Prostate gland (tissue), 2 donors: ENCODE measurements around the gene ARHGAP5. TPM values are rescaled to one million over a fixed set of nuclear protein-coding genes. Genes with fewer than 3 reads are reported as not detected.

Experiments used
- DNase-seq: peaks from one replicate; pipeline ENCODE4 v3.0.0-alpha.2; 2019; ENCODE audit warnings: low spot score
- H3K27ac ChIP-seq, 2 donors: fragments of 200-600 bp; sonication (generic); 2 replicates each; pipeline ENCODE4 v1.5.1; 2017 to 2019
- H3K27me3 ChIP-seq: fragments of 200-600 bp; sonication (generic); replicated peaks from 2 replicates; pipeline ENCODE4 v1.5.1; 2019; ENCODE audit not compliant: insufficient read depth
- H3K36me3 ChIP-seq, 2 donors: fragments of 200-600 bp; sonication (generic); 1 replicate in 1 of 2; 2 replicates in 1 of 2; pipeline versions ENCODE4 v1.5.1 to v1.8.1; 2017 to 2019
- H3K4me1 ChIP-seq: fragments of 200-600 bp; sonication (generic); replicated peaks from 2 replicates; pipeline ENCODE4 v1.5.1; 2019
- H3K4me3 ChIP-seq, 2 donors: fragments of 200-600 bp; sonication (generic); 2 replicates each; pipeline ENCODE4 v1.5.1; 2017 to 2019
- H3K9me3 ChIP-seq: fragments of 200-600 bp; sonication (generic); 2 replicates; pipeline ENCODE4 v1.5.1; 2017
- CTCF ChIP-seq, 4 experiments: fragments of 200-600 bp in 2 of 4; fragments of 450-650 bp in 2 of 4; sonication (generic) in 2 of 4; IDR thresholded peaks; 1 replicate in 3 of 4; 2 replicates in 1 of 4; pipeline ENCODE4 v1.5.1; 2016 to 2019; ENCODE audit warnings: antibody characterized with exemption in 4 of 4, mild to moderate bottlenecking in 2 of 4, moderate library complexity in 2 of 4
- POLR2A ChIP-seq: fragments of 450-650 bp; IDR thresholded peaks from one replicate; pipeline ENCODE4 v1.6.1; 2016; ENCODE audit warnings: antibody characterized with exemption, mild to moderate bottlenecking
- POLR2AphosphoS5 ChIP-seq: sonication (generic); formaldehyde crosslinking; IDR thresholded peaks from one replicate; pipeline ENCODE4 v1.6.1; 2017; ENCODE audit warnings: antibody characterized with exemption
- WGBS: methylation state at CpG from one replicate; pipeline ENCODE4 v1.1.5; 2018; 5-methylcytosine and 5-hydroxymethylcytosine counted together
- intact Hi-C: fragments of 100-400 bp; cut with DNase I; formaldehyde crosslinking; loops from one replicate; pipeline ENCODE4 v1.14.2; 2022
- total RNA-seq, 2 donors: library from RNA; depleted of rRNA; stranded (reverse); fragments of >200 nt; gene quantifications; one replicate each; pipeline ENCODE4 v1.1.0, GENCODE V29; 2016

The ARHGAP5 gene
- total RNA-seq, 2 donors from 2014 or later, result 83.3 to 112 TPM

- Histone ChIP-seq H3K27me3 (no peaks in the 10 kb centered on the region), H3K4me3 (no peak overlapping the region), H3K9me3 (no peaks in the 10 kb centered on the region), H3K36me3 (no peaks in the 10 kb centered on the region), H3K4me1 (no peaks in the 10 kb centered on the region), H3K27ac (no peak overlapping the region)
- WGBS, result 100% methylated on average over 1 of the region's 1 CpG
- DNase-seq, result no peak
- TF ChIP-seq POLR2A, result no peak
- TF ChIP-seq CTCF (IDR thresholded peaks at IDR 0.05), result no peak
- no peak for TF ChIP-seq POLR2AphosphoS5
- intact Hi-C loops, result no loop called here
Measured at GRCh38 chr14:32137892-32138291, 60.8 kb downstream of the ARHGAP5 start.

GRCh38 chr14:32142341-32142740, 65.2 kb downstream of the ARHGAP5 start:
- no peak overlapping the region for H3K4me3 ChIP-seq
- H3K27me3 ChIP-seq, result no peaks in the 10 kb centered on the region
- H3K27ac ChIP-seq, result no peak overlapping the region
- no peaks in the 10 kb centered on the region for H3K4me1 ChIP-seq
- no peaks in the 10 kb centered on the region for H3K9me3 ChIP-seq
- intact Hi-C loops, result no loop called here
- 100% methylated on average over 1 of the region's 1 CpG for WGBS
- TF ChIP-seq POLR2AphosphoS5 (no peak), CTCF (IDR thresholded peaks at IDR 0.05) (no peak), POLR2A (no peak)
- DNase-seq, result no peak
- H3K36me3 ChIP-seq, result no peaks in the 10 kb centered on the region

- TF ChIP-seq CTCF (IDR thresholded peaks at IDR 0.05) (no peak), POLR2AphosphoS5 (no peak), POLR2A (no peak)
- intact Hi-C loops, result no loop called here
- no peaks in the 10 kb centered on the region for H3K4me1 ChIP-seq
- 87% methylated on average over 7 of the region's 7 CpGs for WGBS
- no peaks in the 10 kb centered on the region for H3K36me3 ChIP-seq
- no peak overlapping the region for H3K27ac ChIP-seq
- DNase-seq, result no peak
- H3K27me3 ChIP-seq, result no peaks in the 10 kb centered on the region
- no peaks in the 10 kb centered on the region for H3K9me3 ChIP-seq
- H3K4me3 ChIP-seq, result no peak overlapping the region
Measured at GRCh38 chr14:32142754-32143437, 65.8 kb downstream of the ARHGAP5 start.

GRCh38 chr14:32150392-32150791, 73.3 kb downstream of the ARHGAP5 start:
- whole genome bisulfite sequencing, result 86% methylated on average over 2 of the region's 2 CpGs
- H3K4me1 ChIP-seq, result no peaks in the 10 kb centered on the region
- H3K27me3 ChIP-seq, result no peaks in the 10 kb centered on the region

More at GRCh38 chr14:32150392-32150791, 73.3 kb downstream of the ARHGAP5 start:
- no peak overlapping the region for H3K4me3 ChIP-seq
- H3K36me3 ChIP-seq, result no peaks in the 10 kb centered on the region
- H3K9me3 ChIP-seq, result no peaks in the 10 kb centered on the region
- DNase-seq, result no peak
- TF ChIP-seq POLR2AphosphoS5 (no peak), CTCF (IDR thresholded peaks at IDR 0.05) (no peak), POLR2A (no peak)
- intact Hi-C loops, result no loop called here
- no peak overlapping the region for H3K27ac ChIP-seq
